WERI-Rb-1 (cell line): ENCODE measurements around the gene SNUPN.
A peak's percentile ranks its signal among the peaks of the same experiment; 100 is the strongest.
"Not testable (repeated sequence)": the region's sequence is repeated elsewhere in the genome, so short reads cannot be mapped to it uniquely, and the experiment has no call there.

Source experiments
- DNase-seq: peaks from one replicate; pipeline ENCODE4 v3.0.0-alpha.2; 2020
- H3K27ac ChIP-seq: fragments of 250-450 bp; sonication (Bioruptor Pico); 2 replicates; pipeline ENCODE4 v1.5.1; 2020; ENCODE audit warnings: mild to moderate bottlenecking, moderate library complexity
- H3K27me3 ChIP-seq: fragments of 250-450 bp; sonication (Bioruptor Pico); 2 replicates; pipeline ENCODE4 v1.5.1; 2021; ENCODE audit warnings: mild to moderate bottlenecking, low read depth, moderate library complexity; ENCODE audit not compliant: insufficient read depth, severe bottlenecking
- H3K36me3 ChIP-seq: fragments of 250-450 bp; sonication (Bioruptor Pico); 2 replicates; pipeline ENCODE4 v1.5.1; 2020; ENCODE audit warnings: mild to moderate bottlenecking, moderate library complexity
- H3K4me3 ChIP-seq: 2 replicates; pipeline ENCODE4 v1.5.1; 2011; ENCODE audit warnings: low read depth, mild to moderate bottlenecking, control low read depth, low read length
- H3K9me3 ChIP-seq: fragments of 250-450 bp; sonication (Bioruptor Pico); 2 replicates; pipeline ENCODE4 v1.5.1; 2021; ENCODE audit warnings: mild to moderate bottlenecking, moderate library complexity; ENCODE audit not compliant: severe bottlenecking
- CTCF ChIP-seq: IDR thresholded peaks from 2 replicates; pipeline ENCODE4 v1.5.1; 2011; ENCODE audit warnings: low read depth, mild to moderate bottlenecking, control low read depth, inconsistent platforms, low read length

Gene SNUPN

GRCh38 chr15:75590239-75590638 is 35.3 kb downstream of the SNUPN start:
- no peak overlapping the region for H3K4me3 ChIP-seq
- H3K27me3 ChIP-seq, result no peaks in the 10 kb centered on the region
- peaks cover 23% of the 10 kb centered on the region for H3K36me3 ChIP-seq
- no peak overlapping the region for H3K27ac ChIP-seq
- no peak for DNase-seq
- no peak for TF ChIP-seq CTCF
- peaks cover 3% of the 10 kb centered on the region for H3K9me3 ChIP-seq

GRCh38 chr15:75589071-75589470 is 36.5 kb downstream of the SNUPN start:
- Histone ChIP-seq H3K27me3 (no peaks in the 10 kb centered on the region), H3K27ac (no peak overlapping the region), H3K4me3 (no peak overlapping the region), H3K36me3 (peaks cover 12% of the 10 kb centered on the region), H3K9me3 (peaks cover 3% of the 10 kb centered on the region)
- DNase-seq, result no peak
- no peak for TF ChIP-seq CTCF

GRCh38 chr15:75586422-75586821 is 39.1 kb downstream of the SNUPN start:
- not testable (repeated sequence) for H3K9me3 ChIP-seq, H3K36me3 ChIP-seq, DNase-seq, H3K27ac ChIP-seq, H3K27me3 ChIP-seq, H3K4me3 ChIP-seq

GRCh38 chr15:75584121-75584520 is 41.4 kb downstream of the SNUPN start:
- no peak overlapping the region for H3K27ac ChIP-seq
- peaks cover 3% of the 10 kb centered on the region for H3K9me3 ChIP-seq
- H3K27me3 ChIP-seq, result no peaks in the 10 kb centered on the region
- H3K4me3 ChIP-seq, result no peak overlapping the region
- peaks cover 6% of the 10 kb centered on the region for H3K36me3 ChIP-seq
- no peak for TF ChIP-seq CTCF
- no peak for DNase-seq

- peak; percentile 18 for DNase-seq
- TF ChIP-seq CTCF, result no peak
- H3K36me3 ChIP-seq, result peaks cover 6% of the 10 kb centered on the region
- H3K4me3 ChIP-seq, result no peak overlapping the region
- H3K9me3 ChIP-seq, result peaks cover 3% of the 10 kb centered on the region
- no peak overlapping the region for H3K27ac ChIP-seq
- no peaks in the 10 kb centered on the region for H3K27me3 ChIP-seq
Observed at GRCh38 chr15:75583701-75584100, 41.8 kb downstream of the SNUPN start.

- H3K9me3 ChIP-seq, H3K4me3 ChIP-seq, H3K27ac ChIP-seq, DNase-seq, H3K27me3 ChIP-seq, H3K36me3 ChIP-seq: not testable (repeated sequence)
Observed at GRCh38 chr15:75582943-75583342, 42.6 kb downstream of the SNUPN start.
